HG02870 (cell line): ENCODE measurements around the gene P2RY8.
A peak's percentile ranks its signal among the peaks of the same experiment; 100 is the strongest.
"Not testable (repeated sequence)": the region's sequence is repeated elsewhere in the genome, so short reads cannot be mapped to it uniquely, and the experiment has no call there.

Source experiments
- ATAC-seq: cut with Tn5 transposase; IDR thresholded peaks from one replicate; pipeline ENCODE4 v1.9.1; 2021; ENCODE audit warnings: mild to moderate bottlenecking, moderate library complexity; ENCODE audit not compliant: unreplicated experiment

P2RY8 gene

GRCh38 chrX:1545776-1546408 is 8.9 kb upstream of the P2RY8 start:
- ATAC-seq, result no peak

GRCh38 chrX:1542994-1543725 is 6.2 kb upstream of the P2RY8 start:
- no peak for ATAC-seq

GRCh38 chrX:1539146-1539545 is 2.2 kb upstream of the P2RY8 start:
- not testable (repeated sequence) for ATAC-seq

- ATAC-seq, result not testable (repeated sequence)
These were observed 718 bp upstream of the P2RY8 start for GRCh38 chrX:1537716-1538090.

- peak; percentile 5 for ATAC-seq
These were observed 314 bp downstream of the P2RY8 start for GRCh38 chrX:1536712-1537030.

- ATAC-seq, result peak; percentile 16
These were observed 1.5 kb downstream of the P2RY8 start for GRCh38 chrX:1535241-1536041.

- ATAC-seq, result peak; percentile 14
These were observed 2.5 kb downstream of the P2RY8 start for GRCh38 chrX:1534301-1535168.

- no peak for ATAC-seq
These were observed 3.9 kb downstream of the P2RY8 start for GRCh38 chrX:1533058-1533457.

- no peak for ATAC-seq
These were observed 5.7 kb downstream of the P2RY8 start for GRCh38 chrX:1531096-1531890.

- no peak for ATAC-seq
These were observed 7.2 kb downstream of the P2RY8 start for GRCh38 chrX:1529756-1530155.

GRCh38 chrX:1529328-1529727 is 7.7 kb downstream of the P2RY8 start:
- ATAC-seq, result no peak

- ATAC-seq, result no peak
These were observed 8.1 kb downstream of the P2RY8 start for GRCh38 chrX:1528884-1529203.

GRCh38 chrX:1528186-1528883 is 8.7 kb downstream of the P2RY8 start:
- peak; percentile 67 for ATAC-seq

- no peak for ATAC-seq
These were observed 9.5 kb downstream of the P2RY8 start for GRCh38 chrX:1527457-1527856.

GRCh38 chrX:1526565-1526964 is 10.4 kb downstream of the P2RY8 start:
- ATAC-seq, result no peak

GRCh38 chrX:1525583-1526355 is 11.2 kb downstream of the P2RY8 start:
- no peak for ATAC-seq

- no peak for ATAC-seq
These were observed 12.0 kb downstream of the P2RY8 start for GRCh38 chrX:1524874-1525582.

GRCh38 chrX:1522905-1523304 is 14.1 kb downstream of the P2RY8 start:
- ATAC-seq, result not testable (repeated sequence)
